Adrenal gland (tissue), 12 donors: ENCODE data around the gene KCP. TPM values are rescaled to one million over a fixed set of nuclear protein-coding genes. Genes with fewer than 3 reads are reported as not detected.

ENCODE experiments used
- DNase-seq, 7 donors: peaks; one replicate each; pipeline ENCODE4 v3.0.0-alpha.2; 2019 to 2020
- H3K27ac ChIP-seq, 5 donors: fragments of 200-600 bp; sonication (generic) in 4 of 5; 1 replicate in 3 of 5; 2 replicates in 2 of 5; pipeline versions ENCODE4 v1.5.1 to v1.8.0; 2016 to 2020; ENCODE audit warnings: mild to moderate bottlenecking in 1 of 5
- H3K27me3 ChIP-seq: fragments of 200-600 bp; 2 replicates; pipeline ENCODE4 v1.8.0; 2021
- H3K36me3 ChIP-seq, 2 donors: fragments of 200-600 bp; replicated peaks in 1 of 2; 1 replicate in 1 of 2; 2 replicates in 1 of 2; pipeline versions ENCODE4 v1.5.1 to v1.8.0; 2018 to 2022
- H3K4me1 ChIP-seq, 2 donors: fragments of 200-600 bp; replicated peaks in 1 of 2; 1 replicate in 1 of 2; 2 replicates in 1 of 2; pipeline versions ENCODE4 v1.5.1 to v1.8.0; 2018 to 2021
- H3K4me3 ChIP-seq, 4 donors: fragments of 200-600 bp; sonication (generic) in 3 of 4; one replicate each; pipeline ENCODE4 v1.5.1; 2016 to 2018
- H3K9me3 ChIP-seq, 3 donors: fragments of 200-600 bp; sonication (generic) in 1 of 3; replicated peaks in 1 of 3; 1 replicate in 2 of 3; 2 replicates in 1 of 3; pipeline versions ENCODE4 v1.5.1 to v1.8.0; 2016 to 2021
- POLR2A ChIP-seq, 2 donors: fragments of 450-650 bp; IDR thresholded peaks; one replicate each; pipeline ENCODE4 v1.6.1; 2017; ENCODE audit warnings: antibody characterized with exemption in 2 of 2, mild to moderate bottlenecking in 2 of 2, moderate library complexity in 1 of 2
- WGBS, 4 donors: extraction: QIAGEN DNeasy Blood & Tissue Kit in 2 of 4; methylation state at CpG; one replicate each; pipeline versions ENCODE4 v1.1.5 to v1.1.7; 2013 to 2017; 5-methylcytosine and 5-hydroxymethylcytosine counted together
- intact Hi-C, 2 donors: fragments of 100-400 bp; cut with DNase I; formaldehyde crosslinking; loops; one replicate each; pipeline versions ENCODE4 v1.14.1 to v1.15.0; 2022 to 2023
- polyA plus RNA-seq, 3 donors: library from polyadenylated mRNA; stranded (reverse); fragments of 200-250 nt in 2 of 3; fragments of 350-450 nt in 1 of 3; fragmentation: Illumina TruSeq in 1 of 3; extraction: RNeasy Lipid Tissue Mini Kit (QIAGEN cat#74804) in 1 of 3; gene quantifications; one replicate each; pipeline ENCODE4 v1.2.3, GENCODE V29; 2013 to 2014
- total RNA-seq, 9 donors: library from RNA; depleted of rRNA in 4 of 9; stranded (reverse); fragments of >200 nt in 4 of 9; fragments of 120-200 nt in 1 of 9; fragmentation: NEBNext Ultra II Directional in 1 of 9; extraction: Animal tissue kit (Norgen Biotek cat#: 25700) in 1 of 9; gene quantifications; one replicate each; pipeline versions ENCODE4 v1.1.0 to v1.2.4, GENCODE V29; 2013 to 2023
- TF ChIP-seq, protein P1 (sequence below), 6 experiments: fragments of 450-650 bp in 4 of 6; fragments of 200-600 bp in 2 of 6; sonication (generic) in 1 of 6; IDR thresholded peaks; 1 replicate in 5 of 6; 2 replicates in 1 of 6; pipeline versions ENCODE4 v1.5.1 to v1.8.0; 2016 to 2021; ENCODE audit warnings: antibody characterized with exemption in 6 of 6, mild to moderate bottlenecking in 2 of 6, moderate library complexity in 1 of 6
- donor health status: healthy with polysubstance abuse.
- donor health status: Bipolar disorder and iron deficiency.
- donor health status: DM: yes; HTN: yes; CAD: no.
- donor health status: DM: no; HTN: no; CAD: no.
- donor health status: DM: no; HTN: no; CAD: no.
- donor health status: DM: yes; HTN: yes; CAD: no.

Gene KCP
- total and polyA plus RNA-seq, 12 donors: 0.11 to 8.0 (median 0.37) TPM; not detected in 3

DNA sequence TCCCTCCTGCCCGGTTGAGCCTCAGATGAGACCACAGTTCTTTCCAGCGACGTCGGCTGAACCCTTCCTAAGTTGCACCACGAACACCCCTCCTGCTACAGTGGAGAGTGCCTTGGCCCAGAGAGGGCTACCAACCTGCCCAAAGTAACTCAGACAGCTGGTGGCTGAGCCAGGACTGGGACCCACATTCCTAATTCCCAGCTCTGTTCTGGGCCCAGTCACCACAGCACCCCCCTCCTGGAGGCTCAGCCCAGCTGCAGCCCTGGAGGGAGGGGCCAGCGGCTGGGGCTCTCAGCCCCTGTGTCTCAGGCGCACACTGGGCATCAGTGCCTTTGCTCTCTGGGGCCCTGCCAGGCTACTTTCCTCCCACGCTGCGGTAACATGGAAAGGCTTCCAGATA, 37.3 kb downstream of the KCP start:
- TF ChIP-seq, protein P1, sequence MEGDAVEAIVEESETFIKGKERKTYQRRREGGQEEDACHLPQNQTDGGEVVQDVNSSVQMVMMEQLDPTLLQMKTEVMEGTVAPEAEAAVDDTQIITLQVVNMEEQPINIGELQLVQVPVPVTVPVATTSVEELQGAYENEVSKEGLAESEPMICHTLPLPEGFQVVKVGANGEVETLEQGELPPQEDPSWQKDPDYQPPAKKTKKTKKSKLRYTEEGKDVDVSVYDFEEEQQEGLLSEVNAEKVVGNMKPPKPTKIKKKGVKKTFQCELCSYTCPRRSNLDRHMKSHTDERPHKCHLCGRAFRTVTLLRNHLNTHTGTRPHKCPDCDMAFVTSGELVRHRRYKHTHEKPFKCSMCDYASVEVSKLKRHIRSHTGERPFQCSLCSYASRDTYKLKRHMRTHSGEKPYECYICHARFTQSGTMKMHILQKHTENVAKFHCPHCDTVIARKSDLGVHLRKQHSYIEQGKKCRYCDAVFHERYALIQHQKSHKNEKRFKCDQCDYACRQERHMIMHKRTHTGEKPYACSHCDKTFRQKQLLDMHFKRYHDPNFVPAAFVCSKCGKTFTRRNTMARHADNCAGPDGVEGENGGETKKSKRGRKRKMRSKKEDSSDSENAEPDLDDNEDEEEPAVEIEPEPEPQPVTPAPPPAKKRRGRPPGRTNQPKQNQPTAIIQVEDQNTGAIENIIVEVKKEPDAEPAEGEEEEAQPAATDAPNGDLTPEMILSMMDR (IDR thresholded peaks at IDR 0.05): no peak
- TF ChIP-seq POLR2A (IDR thresholded peaks at IDR 0.05): no peak
- WGBS, 4 donors: 72 to 87% (median 81%) methylated on average over 6 to 9 of the region's 9 CpGs
- Histone ChIP-seq H3K36me3 (no peaks in the 10 kb centered on the region), H3K4me1 (peaks cover 14 to 16% of the 10 kb centered on the region in 2 donors), H3K9me3 (no peaks in the 10 kb centered on the region), H3K4me3 (no peak overlapping the region), H3K27ac (no peak overlapping the region), H3K27me3 (peaks cover 5% of the 10 kb centered on the region)
- no peak for DNase-seq
- intact Hi-C loops: no loop called here

DNA sequence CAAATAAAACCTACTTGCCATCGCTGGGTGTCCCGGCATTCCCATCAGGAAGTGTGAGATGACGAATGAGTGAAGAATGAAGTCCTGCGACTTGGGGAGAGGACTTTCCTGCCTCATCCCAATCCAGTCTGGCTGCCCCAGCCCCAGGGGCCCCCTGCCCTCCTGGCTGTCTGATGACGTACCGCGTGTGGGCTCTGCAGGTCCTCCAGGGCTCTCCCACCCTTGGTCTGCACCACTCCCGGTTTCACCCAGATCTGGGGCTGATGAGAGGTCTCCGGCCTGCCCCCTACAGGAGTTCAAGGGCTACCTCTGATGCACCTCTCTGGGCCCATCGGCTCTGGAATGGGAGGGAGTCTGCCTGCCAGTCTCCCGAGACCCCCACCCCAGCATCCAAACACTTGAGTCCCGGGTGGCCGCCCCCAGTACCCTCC, 38.1 kb downstream of the KCP start:
- Histone ChIP-seq H3K27me3 (peaks cover 5% of the 10 kb centered on the region), H3K9me3 (no peaks in the 10 kb centered on the region), H3K4me3 (no peak overlapping the region), H3K36me3 (no peaks in the 10 kb centered on the region), H3K27ac (no peak overlapping the region), H3K4me1 (peaks cover 14 to 16% of the 10 kb centered on the region in 2 donors)
- no peak for DNase-seq
- no peak for TF ChIP-seq POLR2A (IDR thresholded peaks at IDR 0.05)
- TF ChIP-seq, protein P1 (IDR thresholded peaks at IDR 0.05): no peak
- intact Hi-C loops: no loop called here
- 43 to 77% (median 71%) methylated on average over 4 to 13 of the region's 13 CpGs for WGBS, 4 donors

DNA sequence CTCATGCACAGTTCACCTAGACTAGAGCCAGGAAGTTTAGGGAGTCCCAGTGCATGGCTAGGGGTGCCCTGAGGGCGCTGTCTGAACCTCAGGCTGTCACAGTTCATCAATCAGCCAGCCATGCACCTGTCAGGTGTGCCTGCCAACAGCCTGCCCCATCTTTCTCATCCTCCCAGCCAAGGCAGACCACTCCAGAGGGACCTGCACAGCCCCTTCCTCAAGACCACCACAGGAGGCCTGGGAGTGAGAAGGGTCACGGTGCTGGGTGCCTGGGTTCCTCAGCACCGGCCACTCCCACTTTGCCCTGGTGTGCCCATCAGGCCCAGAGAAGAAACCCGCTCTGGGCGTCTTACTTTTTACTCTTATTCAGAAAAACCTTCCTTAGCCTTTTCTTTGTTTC, 39.5 kb downstream of the KCP start:
- H3K36me3 ChIP-seq: peaks cover 0 to 2% of the 10 kb centered on the region in 2 donors
- H3K4me1 ChIP-seq: peaks cover 14 to 16% of the 10 kb centered on the region in 2 donors
- TF ChIP-seq POLR2A (IDR thresholded peaks at IDR 0.05): no peak
- TF ChIP-seq, protein P1 (IDR thresholded peaks at IDR 0.05): no peak
- no peaks in the 10 kb centered on the region for H3K9me3 ChIP-seq
- H3K4me3 ChIP-seq: no peak overlapping the region
- DNase-seq: no peak
- intact Hi-C loops: no loop called here
- WGBS, 4 donors: 93 to 98% (median 96%) methylated on average over 4 to 5 of the region's 5 CpGs
- H3K27me3 ChIP-seq: peaks cover 5% of the 10 kb centered on the region
- no peak overlapping the region for H3K27ac ChIP-seq

DNA sequence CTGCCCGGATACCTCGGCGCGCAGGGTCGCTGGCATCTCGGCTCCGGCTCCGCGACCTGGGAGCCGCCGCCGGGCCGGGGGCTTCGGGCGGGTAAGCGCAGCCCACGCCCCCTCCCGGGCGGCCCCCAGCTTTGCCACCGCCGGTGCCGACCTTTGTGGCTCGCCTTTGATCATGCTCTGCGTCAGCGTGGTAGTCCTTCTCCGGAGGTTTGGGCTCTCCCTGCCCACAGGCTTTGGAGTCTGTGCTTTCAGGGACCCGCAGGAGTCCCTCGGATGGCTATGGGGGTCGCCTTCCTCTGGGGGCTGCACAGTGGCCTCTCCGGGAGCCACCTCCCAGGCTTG, 40.6 kb downstream of the KCP start:
- Histone ChIP-seq H3K9me3 (no peaks in the 10 kb centered on the region), H3K27ac (no peak overlapping the region), H3K4me3 (peak overlapping the region in 2 of 4 donors; percentile 18 to 71), H3K4me1 (peaks cover 14 to 16% of the 10 kb centered on the region in 2 donors), H3K27me3 (peaks cover 5% of the 10 kb centered on the region), H3K36me3 (peaks cover 0 to 13% of the 10 kb centered on the region in 2 donors)
- intact Hi-C loops: no loop called here
- WGBS, 4 donors: 2 to 8% (median 8%) methylated on average over 8 to 30 of the region's 30 CpGs; no CpG with 5 or more reads in 1 of the 4 donors
- no peak for DNase-seq
- TF ChIP-seq, protein P1 (IDR thresholded peaks at IDR 0.05): no peak
- no peak for TF ChIP-seq POLR2A (IDR thresholded peaks at IDR 0.05)
